HepG2 (cell line): ENCODE data around the gene TMEM250. TPM values are rescaled to one million over a fixed set of nuclear protein-coding genes. Genes with fewer than 3 reads are reported as not detected.

ENCODE experiments used
- GTF2F1 ChIP-seq: fragments of 150-350 bp; IDR thresholded peaks from 2 replicates; pipeline ENCODE4 v1.6.1; 2014; ENCODE audit warnings: low read length
- MEF2D ChIP-seq: sonication (generic); formaldehyde crosslinking; IDR thresholded peaks from 2 replicates; pipeline ENCODE4 v1.5.1; 2020; ENCODE audit warnings: mild to moderate bottlenecking, missing genetic modification reagents
- RERE ChIP-seq: IDR thresholded peaks from 2 replicates; pipeline ENCODE4 v1.6.1; 2016; ENCODE audit warnings: low read depth, missing genetic modification reagents, missing compliant biosample characterization
- SAFB2 ChIP-seq: sonication (generic); formaldehyde crosslinking; IDR thresholded peaks from 2 replicates; pipeline ENCODE4 v1.5.1; 2020; ENCODE audit warnings: missing genetic modification reagents, low read depth, mild to moderate bottlenecking, borderline replicate concordance
- SRSF9 ChIP-seq: fragments of 200-400 bp; formaldehyde crosslinking; IDR thresholded peaks from 2 replicates; pipeline ENCODE4 v1.6.1; 2018; ENCODE audit warnings: borderline replicate concordance, mild to moderate bottlenecking, low read depth, low read length; ENCODE audit not compliant: insufficient read depth, poor library complexity, severe bottlenecking
- ZBTB1 ChIP-seq: sonication (generic); formaldehyde crosslinking; IDR thresholded peaks from 2 replicates; pipeline ENCODE4 v1.4.0; 2020; ENCODE audit warnings: missing genetic modification reagents, borderline replicate concordance
- ZNF225 ChIP-seq: sonication (generic); formaldehyde crosslinking; IDR thresholded peaks from 2 replicates; pipeline ENCODE4 v1.4.0; 2020; ENCODE audit warnings: mild to moderate bottlenecking, missing genetic modification reagents
- polyA plus RNA-seq, 8 experiments: library from polyadenylated mRNA; depleted of rRNA in 3 of 8; stranded (reverse) in 7 of 8; unstranded in 1 of 8; fragments of >200 nt; fragmentation: Illumina TruSeq in 4 of 8; extraction: Trizol in 4 of 8; gene quantifications; 2 replicates each; pipeline versions ENCODE4 v1.2.1 to v1.2.3, GENCODE V29; 2011 to 2016; ENCODE audit warnings: low read depth in 4 of 8, missing spikeins in 1 of 8, mixed read lengths in 1 of 8; ENCODE audit not compliant: insufficient read depth in 1 of 8
- total RNA-seq, 5 experiments: library from RNA; depleted of rRNA; stranded (reverse); fragments of >200 nt; fragmentation: Illumina TruSeq; extraction: Trizol; gene quantifications; 2 replicates each; pipeline ENCODE4 v1.2.3, GENCODE V29; 2016; ENCODE audit warnings: low read depth in 1 of 5

The TMEM250 gene
- total and polyA plus RNA-seq, 2 of the 13 experiments (the other 11 are each of a cell fraction or from before 2014, with no cell fraction given), result 5.5 to 13.9 TPM

- TF ChIP-seq RERE (CRISPR knock-in tag), result no peak
- no peak for TF ChIP-seq ZNF225
- TF ChIP-seq ZBTB1 (CRISPR knock-in tag), result no peak
- no peak for TF ChIP-seq MEF2D (CRISPR knock-in tag)
- TF ChIP-seq GTF2F1, result no peak
- TF ChIP-seq SRSF9, result no peak
- TF ChIP-seq SAFB2 (CRISPR knock-in tag), result no peak
Observed at GRCh38 chr9:136100700-136101614, 17.7 kb downstream of the TMEM250 start (continued).
